ENCODE results near the gene ANGPTL4. TPM values are rescaled to one million over a fixed set of nuclear protein-coding genes. Genes with fewer than 3 reads are reported as not detected.
"Not testable (repeated sequence)": the region's sequence is repeated elsewhere in the genome, so short reads cannot be mapped to it uniquely, and the experiment has no call there.

ANGPTL4 gene
- total RNA-seq, 1 donor from 2014 or later: 82.0 TPM

- peak within 1 kb of the TSS; percentile 42 for H3K4me3 ChIP-seq (ENCODE audit: low read depth, low read length)
- no peak for DNase-seq (ENCODE audit: low read depth)
- no peak for TF ChIP-seq CTCF (conservative IDR thresholded peaks at IDR 0.05; ENCODE audit: low read depth, low read length)
Observed at GRCh38 chr19:8342684-8343482, 21.1 kb upstream of the ANGPTL4 start, which contains the start of gene KANK3. Gene KANK3 (minus strand): TSS chr19:8343262. CDS start chr19:8337828, 5,434 bp downstream.

- TF ChIP-seq CTCF (conservative IDR thresholded peaks at IDR 0.05; ENCODE audit: low read depth, low read length): no peak
- peak overlapping the region; percentile 26 for H3K4me3 ChIP-seq (ENCODE audit: low read depth, low read length)
- no peak for DNase-seq (ENCODE audit: low read depth)
Observed at GRCh38 chr19:8343483-8343844, 20.5 kb upstream of the ANGPTL4 start.

- H3K4me3 ChIP-seq (ENCODE audit: low read depth, low read length); DNase-seq (ENCODE audit: low read depth): not testable (repeated sequence)
Observed at GRCh38 chr19:8349629-8350372, 14.2 kb upstream of the ANGPTL4 start.

- no peak for DNase-seq (ENCODE audit: low read depth)
- no peak for TF ChIP-seq CTCF (conservative IDR thresholded peaks at IDR 0.05; ENCODE audit: low read depth, low read length)
- peak overlapping the region; percentile 31 for H3K4me3 ChIP-seq (ENCODE audit: low read depth, low read length)
Observed at GRCh38 chr19:8352134-8352827, 11.7 kb upstream of the ANGPTL4 start.

- DNase-seq (ENCODE audit: low read depth); H3K4me3 ChIP-seq (ENCODE audit: low read depth, low read length): not testable (repeated sequence)
Observed at GRCh38 chr19:8352845-8353244, 11.1 kb upstream of the ANGPTL4 start.

GRCh38 chr19:8355631-8356402 lies 8.1 kb upstream of the ANGPTL4 start:
- H3K4me3 ChIP-seq (ENCODE audit: low read depth, low read length): no peak overlapping the region
- peak; percentile 22 for TF ChIP-seq CTCF (conservative IDR thresholded peaks at IDR 0.05; ENCODE audit: low read depth, low read length)

GRCh38 chr19:8357007-8357521 lies 6.9 kb upstream of the ANGPTL4 start:
- DNase-seq (ENCODE audit: low read depth): no peak
- TF ChIP-seq CTCF (conservative IDR thresholded peaks at IDR 0.05; ENCODE audit: low read depth, low read length): no peak
- H3K4me3 ChIP-seq (ENCODE audit: low read depth, low read length): no peak overlapping the region

More at GRCh38 chr19:8355631-8356402, 8.1 kb upstream of the ANGPTL4 start:
- peak; percentile 88 for DNase-seq (ENCODE audit: low read depth)
